Fibroblast of lung (primary cell): ENCODE data around the gene SCP2. TPM values are rescaled to one million over a fixed set of nuclear protein-coding genes. Genes with fewer than 3 reads are reported as not detected.
"Not testable (repeated sequence)": the region's sequence is repeated elsewhere in the genome, so short reads cannot be mapped to it uniquely, and the experiment has no call there.

Experiments used
- DNase-seq, 2 donors: peaks; one replicate each; pipeline versions ENCODE4 v3.0.0 to v3.0.0-alpha.2; 2010; ENCODE audit warnings: low read depth in 2 of 2
- H2AFZ ChIP-seq: 2 replicates; pipeline ENCODE4 v1.5.1; 2012; ENCODE audit warnings: low read length, control low read depth, inconsistent platforms
- H3K27ac ChIP-seq: 2 replicates; pipeline ENCODE4 v1.5.1; 2011; ENCODE audit warnings: low read length, control low read depth; ENCODE audit not compliant: insufficient read depth
- H3K27me3 ChIP-seq: 2 replicates; pipeline ENCODE4 v1.5.1; 2011; ENCODE audit warnings: mild to moderate bottlenecking, low read length; ENCODE audit not compliant: control insufficient read depth, insufficient read depth
- H3K36me3 ChIP-seq: 2 replicates; pipeline ENCODE4 v1.5.1; 2011; ENCODE audit warnings: low read length; ENCODE audit not compliant: control insufficient read depth, insufficient read depth
- H3K4me1 ChIP-seq: 2 replicates; pipeline ENCODE4 v1.5.1; 2011; ENCODE audit warnings: low read length; ENCODE audit not compliant: control insufficient read depth, insufficient read depth; ENCODE audit errors: extremely low read depth
- H3K4me2 ChIP-seq: 2 replicates; pipeline ENCODE4 v1.5.1; 2011; ENCODE audit warnings: low read length, control low read depth; ENCODE audit not compliant: insufficient read depth; ENCODE audit errors: extremely low read depth
- H3K4me3 ChIP-seq, 4 experiments: fragments of 200-600 bp in 1 of 4; sonication (generic) in 1 of 4; replicated peaks in 1 of 4; 2 replicates each; pipeline ENCODE4 v1.5.1; 2011 to 2016; ENCODE audit warnings: low read length in 4 of 4, low read depth in 3 of 4, mild to moderate bottlenecking in 3 of 4, control low read depth in 2 of 4, inconsistent platforms in 1 of 4, mixed read lengths in 1 of 4; ENCODE audit not compliant: insufficient read depth in 1 of 4; ENCODE audit errors: control extremely low read depth in 1 of 4
- H3K79me2 ChIP-seq: 2 replicates; pipeline ENCODE4 v1.5.1; 2012; ENCODE audit warnings: mild to moderate bottlenecking, low read length, inconsistent platforms; ENCODE audit not compliant: control insufficient read depth, insufficient read depth
- H3K9ac ChIP-seq: 2 replicates; pipeline ENCODE4 v1.5.1; 2011; ENCODE audit warnings: mild to moderate bottlenecking, low read length, control low read depth; ENCODE audit not compliant: insufficient read depth
- H3K9me3 ChIP-seq: 2 replicates; pipeline ENCODE4 v1.5.1; 2012; ENCODE audit warnings: low read depth, low read length; ENCODE audit not compliant: control insufficient read depth, insufficient read depth
- H4K20me1 ChIP-seq: 2 replicates; pipeline ENCODE4 v1.5.1; 2011; ENCODE audit warnings: low read length; ENCODE audit not compliant: control insufficient read depth, insufficient read depth; ENCODE audit errors: extremely low read depth
- CTCF ChIP-seq, 2 donors: IDR thresholded peaks in 1 of 2; conservative IDR thresholded peaks in 1 of 2; 1 replicate in 1 of 2; 2 replicates in 1 of 2; pipeline ENCODE4 v1.5.1; 2011 to 2012; ENCODE audit warnings: low read length in 2 of 2, control low read depth in 1 of 2, inconsistent platforms in 1 of 2, low read depth in 1 of 2, mild to moderate bottlenecking in 1 of 2
- EZH2 ChIP-seq: IDR thresholded peaks from 2 replicates; pipeline ENCODE4 v1.5.1; 2012; ENCODE audit warnings: low read length, control low read depth, mild to moderate bottlenecking; ENCODE audit errors: missing control alignments
- polyA plus RNA-seq, 2 donors: library from polyadenylated mRNA; depleted of rRNA in 1 of 2; stranded (reverse) in 1 of 2; unstranded in 1 of 2; fragments of >200 nt; gene quantifications; 2 replicates each; pipeline ENCODE4 v1.2.1, GENCODE V29; 2011 to 2012; ENCODE audit warnings: missing spikeins in 1 of 2
- total RNA-seq: library from RNA; depleted of rRNA; stranded (reverse); fragments of >200 nt; gene quantifications from 2 replicates; pipeline ENCODE4 v1.2.1, GENCODE V29; 2014

Gene SCP2
- total and polyA plus RNA-seq, 2 donors (not counting 1 experiment from before 2014, with no cell fraction given), result 222 to 305 TPM

DNA sequence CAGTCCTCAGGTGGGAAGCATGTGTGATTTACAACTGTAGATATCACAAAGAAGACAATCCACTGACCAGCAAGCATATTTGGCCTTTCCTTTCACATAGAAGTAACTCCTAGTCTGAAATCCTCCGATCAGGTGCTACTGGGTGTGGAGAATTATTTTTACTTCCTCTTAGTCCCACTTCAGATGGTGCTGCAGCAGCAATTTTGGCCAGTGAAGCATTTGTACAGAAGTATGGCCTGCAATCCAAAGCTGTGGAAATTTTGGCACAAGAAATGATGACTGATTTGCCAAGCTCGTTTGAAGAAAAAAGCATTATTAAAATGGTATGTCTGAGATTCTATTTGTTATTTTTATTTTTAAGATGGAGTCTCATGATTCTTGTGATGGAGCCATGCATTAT is 51.0 kb downstream of the SCP2 start:
- Histone ChIP-seq H3K4me3 (no peak overlapping the region), H3K36me3 (peaks cover 2% of the 10 kb centered on the region), H3K27me3 (no peaks in the 10 kb centered on the region), H3K9ac (no peak overlapping the region), H3K4me1 (no peaks in the 10 kb centered on the region), H3K4me2 (no peak overlapping the region), H3K79me2 (no peaks in the 10 kb centered on the region), H4K20me1 (no peaks in the 10 kb centered on the region), H3K27ac (no peak overlapping the region), H2AFZ (no peak overlapping the region), H3K9me3 (no peaks in the 10 kb centered on the region)
- TF ChIP-seq CTCF (conservative IDR thresholded peaks at IDR 0.05 in 1 of 2, IDR thresholded peaks at IDR 0.05 in 1 of 2; ENCODE audit: low read depth in 1 of 2, low read length in 2 of 2) (no peak), EZH2 (no peak)
- DNase-seq, result no peak

DNA sequence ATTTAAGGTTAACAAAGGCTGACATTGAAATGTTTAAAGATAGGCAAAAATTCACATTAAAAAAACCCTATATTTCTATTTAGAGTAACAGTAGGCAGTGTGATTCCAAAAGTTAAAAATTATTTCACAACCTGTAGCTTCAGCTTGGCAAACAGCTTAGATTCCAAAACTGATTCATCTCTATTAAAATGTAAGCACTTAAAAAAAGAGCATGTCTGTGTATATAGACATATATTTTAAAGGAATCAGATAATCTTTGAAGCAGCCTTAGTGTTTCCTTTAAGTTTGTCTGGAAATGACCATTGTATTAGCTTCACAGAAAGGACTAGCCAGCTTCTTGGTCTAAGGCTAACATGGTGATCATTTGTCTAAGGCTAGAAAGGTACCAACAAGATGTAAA is 65.7 kb downstream of the SCP2 start:
- H3K9ac ChIP-seq, H3K36me3 ChIP-seq, H3K79me2 ChIP-seq, H4K20me1 ChIP-seq, H3K27me3 ChIP-seq, H3K4me2 ChIP-seq, H2AFZ ChIP-seq, H3K9me3 ChIP-seq, DNase-seq, H3K4me1 ChIP-seq, H3K4me3 ChIP-seq, H3K27ac ChIP-seq: not testable (repeated sequence)

DNA sequence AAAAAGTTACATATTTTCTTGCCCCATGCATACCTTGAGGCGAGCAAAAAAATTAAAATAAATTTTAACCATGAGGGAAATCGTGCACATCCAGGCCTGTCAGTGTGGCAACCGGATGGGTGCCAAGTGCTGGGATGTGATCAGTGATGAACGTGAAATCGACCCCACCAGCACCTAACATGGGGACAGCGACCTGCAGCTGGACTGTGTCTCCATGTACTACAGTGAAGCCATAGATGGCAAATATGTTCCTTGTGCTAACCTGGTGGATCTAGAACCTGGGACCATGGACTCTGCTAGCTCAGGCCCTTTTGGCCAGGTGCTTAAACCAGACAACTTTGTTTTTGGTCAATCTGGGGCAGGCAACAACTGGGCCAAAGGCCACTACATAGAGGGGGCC is 67.6 kb downstream of the SCP2 start:
- DNase-seq, result no peak
- no peaks in the 10 kb centered on the region for H3K4me1 ChIP-seq
- no peaks in the 10 kb centered on the region for H3K79me2 ChIP-seq
- H3K27ac ChIP-seq, result no peak overlapping the region
- TF ChIP-seq EZH2 (no peak), CTCF (conservative IDR thresholded peaks at IDR 0.05 in 1 of 2, IDR thresholded peaks at IDR 0.05 in 1 of 2; ENCODE audit: low read depth in 1 of 2, low read length in 2 of 2) (no peak)
- H3K4me3 ChIP-seq, result no peak overlapping the region
- no peaks in the 10 kb centered on the region for H4K20me1 ChIP-seq
- peaks cover 3% of the 10 kb centered on the region for H3K36me3 ChIP-seq
- no peaks in the 10 kb centered on the region for H3K27me3 ChIP-seq
- H3K4me2 ChIP-seq, result no peak overlapping the region
- no peaks in the 10 kb centered on the region for H3K9me3 ChIP-seq
- no peak overlapping the region for H2AFZ ChIP-seq
- no peak overlapping the region for H3K9ac ChIP-seq
